GM12872 (cell line): ENCODE measurements around the gene PTGR1.

Experiments used
- TF ChIP-seq, protein P1 (sequence below): IDR thresholded peaks from 3 replicates; pipeline ENCODE4 v1.5.1; 2011; ENCODE audit warnings: low read depth, mild to moderate bottlenecking, low read length, moderate library complexity; ENCODE audit not compliant: insufficient read depth

The PTGR1 gene

GRCh38 chr9:111559000-111559610 is 40.3 kb downstream of the PTGR1 start:
- TF ChIP-seq, protein P1, sequence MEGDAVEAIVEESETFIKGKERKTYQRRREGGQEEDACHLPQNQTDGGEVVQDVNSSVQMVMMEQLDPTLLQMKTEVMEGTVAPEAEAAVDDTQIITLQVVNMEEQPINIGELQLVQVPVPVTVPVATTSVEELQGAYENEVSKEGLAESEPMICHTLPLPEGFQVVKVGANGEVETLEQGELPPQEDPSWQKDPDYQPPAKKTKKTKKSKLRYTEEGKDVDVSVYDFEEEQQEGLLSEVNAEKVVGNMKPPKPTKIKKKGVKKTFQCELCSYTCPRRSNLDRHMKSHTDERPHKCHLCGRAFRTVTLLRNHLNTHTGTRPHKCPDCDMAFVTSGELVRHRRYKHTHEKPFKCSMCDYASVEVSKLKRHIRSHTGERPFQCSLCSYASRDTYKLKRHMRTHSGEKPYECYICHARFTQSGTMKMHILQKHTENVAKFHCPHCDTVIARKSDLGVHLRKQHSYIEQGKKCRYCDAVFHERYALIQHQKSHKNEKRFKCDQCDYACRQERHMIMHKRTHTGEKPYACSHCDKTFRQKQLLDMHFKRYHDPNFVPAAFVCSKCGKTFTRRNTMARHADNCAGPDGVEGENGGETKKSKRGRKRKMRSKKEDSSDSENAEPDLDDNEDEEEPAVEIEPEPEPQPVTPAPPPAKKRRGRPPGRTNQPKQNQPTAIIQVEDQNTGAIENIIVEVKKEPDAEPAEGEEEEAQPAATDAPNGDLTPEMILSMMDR: no peak

DNA sequence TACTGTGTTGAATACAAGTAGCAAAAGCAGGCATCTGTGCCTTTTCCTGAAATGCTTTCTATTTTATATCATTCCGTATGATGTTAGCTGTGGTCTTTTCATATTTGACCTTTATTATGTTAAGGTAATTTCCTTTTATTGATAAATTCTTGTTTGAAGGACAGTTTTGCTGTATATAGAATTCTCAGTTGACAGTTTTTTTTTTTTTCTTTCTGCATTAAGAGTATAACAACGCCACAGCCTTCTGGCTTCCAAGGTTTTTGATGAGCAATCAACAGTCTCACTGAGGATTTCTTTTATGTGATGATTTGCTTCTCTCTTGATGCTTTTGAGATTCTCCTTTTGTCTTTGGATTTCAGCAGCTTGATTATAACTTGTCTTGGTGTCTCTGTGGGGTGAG is 50.8 kb downstream of the PTGR1 start:
- TF ChIP-seq, protein P1: no peak

DNA sequence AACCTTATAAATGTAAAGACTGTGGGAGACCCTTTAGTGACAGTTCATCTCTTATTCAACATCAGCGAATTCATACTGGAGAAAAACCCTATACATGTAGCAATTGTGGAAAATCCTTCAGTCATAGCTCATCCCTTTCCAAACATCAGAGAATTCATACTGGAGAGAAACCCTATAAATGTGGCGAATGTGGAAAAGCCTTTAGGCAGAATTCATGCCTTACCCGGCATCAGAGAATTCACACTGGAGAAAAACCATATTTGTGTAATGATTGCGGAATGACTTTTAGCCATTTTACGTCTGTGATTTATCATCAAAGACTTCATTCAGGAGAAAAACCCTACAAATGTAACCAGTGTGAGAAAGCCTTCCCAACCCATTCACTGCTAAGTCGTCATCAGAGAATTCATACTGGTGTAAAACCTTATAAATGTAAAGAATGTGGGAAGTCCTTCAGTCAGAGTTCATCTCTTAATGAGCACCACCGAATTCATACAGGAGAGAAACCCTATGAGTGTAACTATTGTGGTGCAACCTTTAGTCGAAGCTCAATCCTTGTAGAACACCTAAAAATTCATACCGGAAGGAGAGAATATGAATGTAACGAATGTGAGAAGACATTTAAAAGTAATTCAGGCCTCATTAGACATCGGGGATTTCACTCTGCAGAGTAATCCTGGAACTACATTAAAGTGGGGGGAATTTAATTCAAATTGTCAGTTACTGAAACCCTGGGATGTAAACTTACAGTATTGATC is 56.8 kb downstream of the PTGR1 start:
- TF ChIP-seq, protein P1: no peak

GRCh38 chr9:111533099-111533790 is 66.2 kb downstream of the PTGR1 start:
- TF ChIP-seq, protein P1: no peak

DNA sequence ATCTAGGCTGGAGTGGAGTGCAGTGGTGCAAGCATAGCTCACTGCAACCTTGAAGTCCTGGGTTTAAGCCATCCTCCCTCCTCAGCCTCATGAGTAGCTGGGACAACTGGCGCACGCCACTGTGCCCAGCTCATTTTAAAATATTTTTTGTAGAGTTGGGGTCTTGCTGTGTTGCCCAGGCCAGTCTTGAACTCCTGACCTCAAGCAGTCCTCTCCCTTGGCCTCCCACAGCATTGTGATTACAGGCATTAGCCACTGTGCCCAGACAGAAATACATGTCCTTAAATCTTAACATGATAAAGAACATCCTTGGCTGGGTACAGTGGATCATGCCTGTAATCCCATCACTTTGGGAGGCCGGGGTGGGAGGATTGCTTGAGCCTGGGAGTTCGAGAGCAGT is 67.7 kb downstream of the PTGR1 start:
- TF ChIP-seq, protein P1: no peak

- TF ChIP-seq, protein P1: no peak
Observed at GRCh38 chr9:111529787-111530186, 69.7 kb downstream of the PTGR1 start.

GRCh38 chr9:111527347-111527746 is 72.1 kb downstream of the PTGR1 start:
- TF ChIP-seq, protein P1: no peak
